Epithelial cell of esophagus (primary cell): ENCODE measurements around the gene PMFBP1.

Source experiments
- DNase-seq: peaks from one replicate; pipeline ENCODE4 v3.0.0; 2010; ENCODE audit warnings: low read depth
- H3K4me3 ChIP-seq: 2 replicates; pipeline ENCODE4 v1.5.1; 2011; ENCODE audit warnings: mild to moderate bottlenecking, low read length, control low read depth
- TF ChIP-seq, protein P1 (sequence below): IDR thresholded peaks from 2 replicates; pipeline ENCODE4 v1.5.1; 2011; ENCODE audit warnings: low read depth, mild to moderate bottlenecking, low read length, control low read depth, inconsistent platforms; ENCODE audit not compliant: insufficient read depth; ENCODE audit errors: missing control alignments

PMFBP1 gene

GRCh38 chr16:72159801-72160200, 12.2 kb downstream of the PMFBP1 start:
- H3K4me3 ChIP-seq = no peak overlapping the region
- TF ChIP-seq, protein P1, sequence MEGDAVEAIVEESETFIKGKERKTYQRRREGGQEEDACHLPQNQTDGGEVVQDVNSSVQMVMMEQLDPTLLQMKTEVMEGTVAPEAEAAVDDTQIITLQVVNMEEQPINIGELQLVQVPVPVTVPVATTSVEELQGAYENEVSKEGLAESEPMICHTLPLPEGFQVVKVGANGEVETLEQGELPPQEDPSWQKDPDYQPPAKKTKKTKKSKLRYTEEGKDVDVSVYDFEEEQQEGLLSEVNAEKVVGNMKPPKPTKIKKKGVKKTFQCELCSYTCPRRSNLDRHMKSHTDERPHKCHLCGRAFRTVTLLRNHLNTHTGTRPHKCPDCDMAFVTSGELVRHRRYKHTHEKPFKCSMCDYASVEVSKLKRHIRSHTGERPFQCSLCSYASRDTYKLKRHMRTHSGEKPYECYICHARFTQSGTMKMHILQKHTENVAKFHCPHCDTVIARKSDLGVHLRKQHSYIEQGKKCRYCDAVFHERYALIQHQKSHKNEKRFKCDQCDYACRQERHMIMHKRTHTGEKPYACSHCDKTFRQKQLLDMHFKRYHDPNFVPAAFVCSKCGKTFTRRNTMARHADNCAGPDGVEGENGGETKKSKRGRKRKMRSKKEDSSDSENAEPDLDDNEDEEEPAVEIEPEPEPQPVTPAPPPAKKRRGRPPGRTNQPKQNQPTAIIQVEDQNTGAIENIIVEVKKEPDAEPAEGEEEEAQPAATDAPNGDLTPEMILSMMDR = no peak
- DNase-seq = no peak

DNA sequence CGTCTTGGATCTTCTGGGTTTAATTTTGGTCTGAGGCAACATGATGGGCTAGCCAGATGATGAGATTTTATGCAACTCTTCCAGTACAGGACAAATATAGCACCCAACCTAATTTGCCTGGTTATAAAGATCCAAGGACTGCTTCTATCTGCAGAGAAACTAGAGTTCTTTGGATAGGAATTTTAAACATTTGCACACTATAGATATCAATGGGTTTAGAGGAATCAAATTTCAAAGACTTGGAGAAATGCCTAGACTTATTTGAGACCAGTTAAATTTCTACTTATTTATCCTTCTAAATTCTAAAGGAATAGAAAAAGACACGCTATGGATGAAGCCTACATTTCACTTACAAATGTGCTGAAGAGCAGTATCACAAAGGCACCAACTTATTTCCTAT, 12.6 kb downstream of the PMFBP1 start:
- TF ChIP-seq, protein P1 = no peak
- H3K4me3 ChIP-seq = no peak overlapping the region
- no peak for DNase-seq

- no peak for DNase-seq
- TF ChIP-seq, protein P1 = no peak
- no peak overlapping the region for H3K4me3 ChIP-seq
These were observed 22.1 kb downstream of the PMFBP1 start for GRCh38 chr16:72149676-72150464.

DNA sequence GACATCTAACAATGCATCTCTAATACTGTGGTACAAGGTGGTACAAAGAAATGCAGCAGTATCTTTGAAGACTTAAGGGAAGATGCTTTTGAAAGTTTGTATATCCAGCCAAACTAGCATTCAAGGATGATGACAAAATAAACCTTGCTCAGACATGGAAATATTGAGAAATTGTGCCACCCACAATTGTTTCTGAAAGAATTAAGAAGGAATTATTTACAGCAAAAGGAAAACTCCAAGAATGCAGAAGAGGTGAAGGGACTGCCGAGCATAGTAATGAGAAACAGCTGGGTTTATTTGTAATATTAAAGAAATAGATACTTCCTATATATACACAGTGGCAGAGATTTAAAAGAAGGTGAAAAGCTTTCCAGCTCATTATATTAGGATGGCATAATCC, 29.5 kb downstream of the PMFBP1 start:
- TF ChIP-seq, protein P1 = no peak
- no peak for DNase-seq
- no peak overlapping the region for H3K4me3 ChIP-seq

DNA sequence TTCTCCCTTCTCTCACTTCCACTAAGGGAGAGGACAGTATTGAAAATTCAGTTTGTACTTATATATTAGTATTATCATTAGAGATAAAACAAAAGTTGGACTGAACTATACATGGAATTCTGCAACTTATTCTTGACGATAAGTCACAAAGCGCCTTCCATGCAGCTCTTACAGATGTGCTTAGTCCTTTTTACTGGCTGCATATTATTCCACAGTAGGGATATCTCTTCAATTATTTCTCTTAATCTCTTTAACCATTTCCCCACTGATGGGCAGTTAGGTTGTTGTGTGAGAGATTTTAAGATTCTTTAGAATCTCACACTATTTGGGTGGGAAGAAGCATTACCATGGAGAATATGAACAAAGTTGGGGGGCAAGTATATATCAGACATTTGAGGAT, 32.0 kb downstream of the PMFBP1 start:
- TF ChIP-seq, protein P1 = no peak
- H3K4me3 ChIP-seq = no peak overlapping the region
- DNase-seq = no peak

DNA sequence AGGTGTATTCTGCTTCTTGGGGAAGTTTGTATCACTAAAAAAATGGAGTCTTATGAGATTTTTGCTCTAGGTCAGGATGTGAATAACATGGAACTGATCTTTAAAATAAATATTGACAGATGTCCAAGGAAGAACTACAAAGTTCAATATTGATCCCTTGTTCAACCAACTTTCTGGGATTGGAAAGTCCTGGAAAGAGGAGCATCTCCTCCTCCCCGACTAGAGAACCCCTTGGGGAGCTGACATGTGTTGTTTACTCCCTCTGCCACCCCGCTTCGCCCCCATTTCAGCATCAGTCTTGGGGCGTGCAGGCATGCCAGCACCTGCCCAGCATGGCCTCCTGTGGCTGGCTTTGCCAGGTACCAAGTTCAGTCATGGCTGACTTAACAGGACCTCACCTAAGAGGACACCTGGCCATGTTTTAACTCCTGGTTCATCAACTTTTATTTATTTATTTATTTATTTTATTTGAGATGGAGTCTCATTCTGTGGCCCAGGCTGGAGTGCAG, 33.8 kb downstream of the PMFBP1 start:
- no peak for DNase-seq
- TF ChIP-seq, protein P1 = no peak
- H3K4me3 ChIP-seq = no peak overlapping the region
